Subcutaneous adipose tissue (tissue), 4 donors: Measurements from ENCODE around the gene ISOC2. TPM values are rescaled to one million over a fixed set of nuclear protein-coding genes. Genes with fewer than 3 reads are reported as not detected.

Source experiments
- CTCF ChIP-seq: fragments of 450-650 bp; IDR thresholded peaks from one replicate; pipeline ENCODE4 v1.5.1; 2016; ENCODE audit warnings: low read depth, mild to moderate bottlenecking, control low read depth, antibody characterized with exemption, moderate library complexity
- total RNA-seq, 4 donors: library from RNA; depleted of rRNA; stranded (reverse); fragments of >200 nt; gene quantifications; one replicate each; pipeline ENCODE4 v1.1.0, GENCODE V29; 2016

ISOC2 gene
- total RNA-seq, 4 donors from 2014 or later = 38.2 to 62.4 (median 45.7) TPM

- TF ChIP-seq CTCF = no peak
Measured at GRCh38 chr19:55451965-55452748, 9.3 kb downstream of the ISOC2 start.

- no peak for TF ChIP-seq CTCF
Measured at GRCh38 chr19:55451163-55451964, 10.1 kb downstream of the ISOC2 start.

- TF ChIP-seq CTCF = no peak
Measured at GRCh38 chr19:55449469-55449868, 12.0 kb downstream of the ISOC2 start.

GRCh38 chr19:55447421-55448174, 13.8 kb downstream of the ISOC2 start:
- TF ChIP-seq CTCF = no peak

- TF ChIP-seq CTCF = no peak
Measured at GRCh38 chr19:55446060-55446459, 15.4 kb downstream of the ISOC2 start.

- no peak for TF ChIP-seq CTCF
Measured at GRCh38 chr19:55444646-55445045, 16.8 kb downstream of the ISOC2 start.
